GM12878 (cell line): ENCODE results near the gene ISL2. TPM values are rescaled to one million over a fixed set of nuclear protein-coding genes. Genes with fewer than 3 reads are reported as not detected.

ENCODE experiments used
- ATAC-seq: fragments of 200-7000 bp; cut with Tn5 transposase; 3 replicates; pipeline ENCODE4 v1.9.1; 2020; ENCODE audit warnings: mild to moderate bottlenecking, moderate library complexity
- BruUV-seq: library from RNA; stranded (reverse); fragments of 400-500 nt; replicated peaks from 2 replicates; lab custom pipeline; 2021; lab: Mats Ljungman, UMichigan
- CTCF ChIA-PET: fragments of 300-600 bp; sonication (Branson Sonifier 250); formaldehyde crosslinking; extraction: SDS; loops from one replicate; lab custom pipeline; 2021; ENCODE audit warnings: inconsistent platforms; lab: Yijun Ruan, JAX
- POLR2A ChIA-PET: fragments of 350-600 bp; formaldehyde crosslinking; extraction: SDS; loops from one replicate; lab custom pipeline; 2021; ENCODE audit warnings: inconsistent platforms; lab: Charles Lee
- RAD21 ChIA-PET: fragments of 300-600 bp; sonication (Branson Sonifier 250); formaldehyde crosslinking; loops from one replicate; lab custom pipeline; 2023; ENCODE audit warnings: antibody characterized with exemption; ENCODE audit not compliant: unreplicated experiment; lab: Charles Lee
- SMC1A ChIA-PET: fragments of 300-600 bp; sonication (Branson Sonifier 250); formaldehyde crosslinking; loops from one replicate; lab custom pipeline; 2023; ENCODE audit not compliant: unreplicated experiment, uncharacterized antibody; lab: Charles Lee
- DNase-seq: peaks from one replicate; pipeline ENCODE4 v3.0.0-alpha.2; 2011; ENCODE audit warnings: low read depth, low spot score
- FAIRE-seq: peaks from 3 replicates; lab custom pipeline; 2011; peaks lifted over from hg19 to GRCh38; lab: Jason Lieb, UNC
- H2AFZ ChIP-seq: 2 replicates; pipeline ENCODE4 v1.6.0; 2011; ENCODE audit warnings: low read depth, low read length, control low read depth; ENCODE audit not compliant: control insufficient read depth
- H3K27ac ChIP-seq: 2 replicates; pipeline ENCODE4 v1.5.1; 2011; ENCODE audit warnings: control low read depth; ENCODE audit not compliant: control insufficient read depth, insufficient read depth
- H3K27me3 ChIP-seq, 2 experiments: replicated peaks in 1 of 2; 2 replicates each; pipeline versions ENCODE4 v1.6.0 to v1.6.1; 2011; ENCODE audit warnings: low read length in 1 of 2; ENCODE audit not compliant: control insufficient read depth in 2 of 2, insufficient read depth in 2 of 2
- H3K36me3 ChIP-seq, 2 experiments: 2 replicates each; pipeline ENCODE4 v1.5.1; 2011; ENCODE audit warnings: low read length in 1 of 2; ENCODE audit not compliant: control insufficient read depth in 2 of 2, insufficient read depth in 2 of 2
- H3K4me1 ChIP-seq: 2 replicates; pipeline ENCODE4 v1.6.1; 2011; ENCODE audit warnings: mild to moderate bottlenecking, low read length, moderate library complexity, mixed read lengths; ENCODE audit not compliant: control insufficient read depth, insufficient read depth
- H3K4me2 ChIP-seq: 2 replicates; pipeline ENCODE4 v1.6.0; 2011; ENCODE audit warnings: control low read depth; ENCODE audit not compliant: control insufficient read depth, insufficient read depth
- H3K4me3 ChIP-seq: fragments of 200-600 bp; sonication (generic); 2 replicates; pipeline ENCODE4 v1.5.1; 2016
- H3K79me2 ChIP-seq: 2 replicates; pipeline ENCODE4 v1.6.0; 2011; ENCODE audit warnings: low read length; ENCODE audit not compliant: control insufficient read depth, insufficient read depth
- H3K9ac ChIP-seq: 2 replicates; pipeline ENCODE4 v1.8.0; 2011; ENCODE audit warnings: low read length, control low read depth, mixed read lengths; ENCODE audit not compliant: control insufficient read depth, insufficient read depth
- H3K9me3 ChIP-seq: replicated peaks from 3 replicates; pipeline ENCODE4 v1.5.1; 2011; ENCODE audit warnings: mild to moderate bottlenecking, low read length; ENCODE audit not compliant: control insufficient read depth, insufficient read depth
- H4K20me1 ChIP-seq: 2 replicates; pipeline ENCODE4 v1.6.0; 2011; ENCODE audit not compliant: control insufficient read depth, insufficient read depth
- ATF7 ChIP-seq: fragments of 450-650 bp; IDR thresholded peaks from 2 replicates; pipeline ENCODE4 v1.6.1; 2016; ENCODE audit warnings: low read depth, mild to moderate bottlenecking
- CEBPB ChIP-seq, 2 experiments: fragments of 150-350 bp in 1 of 2; IDR thresholded peaks; 2 replicates each; pipeline ENCODE4 v1.6.1; 2012 to 2014; ENCODE audit warnings: low read depth in 2 of 2, low read length in 2 of 2, borderline replicate concordance in 1 of 2, inconsistent platforms in 1 of 2
- CHD2 ChIP-seq: IDR thresholded peaks from 2 replicates; pipeline ENCODE4 v1.6.1; 2011; ENCODE audit warnings: low read depth, low read length, improper control_type of control experiment, borderline replicate concordance
- EGR1 ChIP-seq, 2 experiments: IDR thresholded peaks; 1 replicate in 1 of 2; 2 replicates in 1 of 2; pipeline ENCODE4 v1.6.1; 2011 to 2012; ENCODE audit warnings: low read depth in 2 of 2, low read length in 2 of 2, borderline replicate concordance in 1 of 2, mild to moderate bottlenecking in 1 of 2, moderate library complexity in 1 of 2
- EP300 ChIP-seq, 2 experiments: fragments of 150-350 bp in 1 of 2; IDR thresholded peaks; 2 replicates each; pipeline ENCODE4 v1.6.1; 2011 to 2012; ENCODE audit warnings: low read depth in 2 of 2, low read length in 2 of 2, borderline replicate concordance in 1 of 2, improper control_type of control experiment in 1 of 2, inconsistent platforms in 1 of 2; ENCODE audit not compliant: control insufficient read depth in 1 of 2
- ESRRA ChIP-seq: IDR thresholded peaks from 2 replicates; pipeline ENCODE4 v1.6.1; 2012; ENCODE audit warnings: mild to moderate bottlenecking, low read length, improper control_type of control experiment
- FOXK2 ChIP-seq: fragments of 450-650 bp; IDR thresholded peaks from 2 replicates; pipeline ENCODE4 v1.6.1; 2017; ENCODE audit warnings: mild to moderate bottlenecking, moderate library complexity
- GABPA ChIP-seq: IDR thresholded peaks from 2 replicates; pipeline ENCODE4 v1.6.1; 2014; ENCODE audit warnings: antibody characterized with exemption, low read depth, mild to moderate bottlenecking, inconsistent platforms
- NR2C2 ChIP-seq: IDR thresholded peaks from 2 replicates; pipeline ENCODE4 v1.6.1; 2011; ENCODE audit warnings: borderline replicate concordance, low read depth; ENCODE audit not compliant: control insufficient read depth, insufficient read length
- RB1 ChIP-seq: fragments of 450-650 bp; formaldehyde crosslinking; IDR thresholded peaks from 2 replicates; pipeline ENCODE4 v1.6.1; 2017; ENCODE audit warnings: mild to moderate bottlenecking, borderline replicate concordance
- SREBF2 ChIP-seq: IDR thresholded peaks from 2 replicates; pipeline ENCODE4 v1.6.1; 2012; ENCODE audit warnings: mild to moderate bottlenecking, low read length
- USF1 ChIP-seq: IDR thresholded peaks from 2 replicates; pipeline ENCODE4 v1.6.1; 2011; ENCODE audit warnings: borderline replicate concordance, low read depth, mild to moderate bottlenecking, moderate library complexity, mixed read lengths, low read length; ENCODE audit not compliant: insufficient read depth; ENCODE audit errors: extremely low read length
- YY1 ChIP-seq: IDR thresholded peaks from 2 replicates; pipeline ENCODE4 v1.6.1; 2011; ENCODE audit warnings: low read depth, mild to moderate bottlenecking, low read length
- ZBTB4 ChIP-seq: fragments of 450-650 bp; formaldehyde crosslinking; IDR thresholded peaks from 2 replicates; pipeline ENCODE4 v1.4.0; 2022; ENCODE audit warnings: mild to moderate bottlenecking, moderate library complexity
- ZNF622 ChIP-seq: fragments of 450-650 bp; IDR thresholded peaks from 2 replicates; pipeline ENCODE4 v1.6.1; 2017; ENCODE audit warnings: mild to moderate bottlenecking, inconsistent platforms
- WGBS: methylation state at CpG from one replicate; pipeline ENCODE4 v1.1.6; 2016; ENCODE audit warnings: low lambda C conversion rate; ENCODE audit not compliant: insufficient replicate concordance, insufficient coverage; ENCODE audit errors: missing lambda C conversion rate; 5-methylcytosine and 5-hydroxymethylcytosine counted together
- in situ Hi-C: fragments of 300-500 bp; cut with MboI; formaldehyde crosslinking; loops from 9 replicates; pipeline ENCODE4 v1.14.3; 2018; ENCODE audit warnings: mixed read lengths
- intact Hi-C: fragments of 100-400 bp; cut with micrococcal nuclease; formaldehyde crosslinking; loops from one replicate; pipeline ENCODE4 v1.14.2; 2022; ENCODE audit not compliant: unreplicated experiment
- polyA plus RNA-seq, 11 experiments: library from polyadenylated mRNA; depleted of rRNA in 4 of 11; unstranded in 6 of 11; stranded (reverse) in 5 of 11; fragments of >200 nt; fragmentation: Nextera tagmentation in 4 of 11; fragmentation: Illumina TruSeq in 1 of 11; extraction: Ambion mirVana in 4 of 11; extraction: Trizol in 1 of 11; gene quantifications; 1 replicate in 1 of 11; 2 replicates in 10 of 11; pipeline versions ENCODE4 v1.2.1 to v1.2.3, GENCODE V29; 2011 to 2016; ENCODE audit warnings: inconsistent platforms in 2 of 11, missing spikeins in 2 of 11, low read depth in 1 of 11
- total RNA-seq, 4 experiments: library from RNA; depleted of rRNA in 3 of 4; stranded (reverse); fragments of >200 nt in 3 of 4; fragmentation: Illumina TruSeq in 1 of 4; extraction: Trizol in 1 of 4; gene quantifications; 2 replicates each; pipeline versions ENCODE4 v1.2.1 to v1.2.3, GENCODE V29; 2013 to 2021
- TF ChIP-seq, protein P1 (sequence below): IDR thresholded peaks from 2 replicates; pipeline ENCODE4 v1.6.1; 2012; ENCODE audit warnings: low read length, inconsistent platforms

Gene ISL2
- total and polyA plus RNA-seq, 10 of the 15 experiments (the other 5 are each of a cell fraction or from before 2014, with no cell fraction given), result 0.05 to 0.26 (median 0.08) TPM; not detected in 7

GRCh38 chr15:76321171-76321570, 15.4 kb upstream of the ISL2 start:
- no TSS peak for BruUV-seq
- ChIA-PET POLR2A (no interaction called here), RAD21 (no interaction called here), CTCF (no interaction called here), SMC1A (no interaction called here)
- TF ChIP-seq FOXK2 (no peak), USF1 (no peak), YY1 (no peak), EP300 (IDR thresholded peaks at IDR 0.05; ENCODE audit: borderline replicate concordance in 1 of 2, control insufficient read depth in 1 of 2, low read depth in 2 of 2, low read length in 2 of 2) (no peak), SREBF2 (no peak), EGR1 (IDR thresholded peaks at IDR 0.05; ENCODE audit: borderline replicate concordance in 1 of 2, low read depth in 2 of 2, low read length in 2 of 2) (no peak), ESRRA (no peak), NR2C2 (no peak), ZBTB4 (no peak), RB1 (no peak), CHD2 (no peak), ATF7 (no peak), ZNF622 (no peak), GABPA (no peak), CEBPB (IDR thresholded peaks at IDR 0.05; ENCODE audit: borderline replicate concordance in 1 of 2, low read depth in 2 of 2, low read length in 2 of 2) (no peak)
- TF ChIP-seq, protein P1, sequence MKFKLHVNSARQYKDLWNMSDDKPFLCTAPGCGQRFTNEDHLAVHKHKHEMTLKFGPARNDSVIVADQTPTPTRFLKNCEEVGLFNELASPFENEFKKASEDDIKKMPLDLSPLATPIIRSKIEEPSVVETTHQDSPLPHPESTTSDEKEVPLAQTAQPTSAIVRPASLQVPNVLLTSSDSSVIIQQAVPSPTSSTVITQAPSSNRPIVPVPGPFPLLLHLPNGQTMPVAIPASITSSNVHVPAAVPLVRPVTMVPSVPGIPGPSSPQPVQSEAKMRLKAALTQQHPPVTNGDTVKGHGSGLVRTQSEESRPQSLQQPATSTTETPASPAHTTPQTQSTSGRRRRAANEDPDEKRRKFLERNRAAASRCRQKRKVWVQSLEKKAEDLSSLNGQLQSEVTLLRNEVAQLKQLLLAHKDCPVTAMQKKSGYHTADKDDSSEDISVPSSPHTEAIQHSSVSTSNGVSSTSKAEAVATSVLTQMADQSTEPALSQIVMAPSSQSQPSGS, result no peak
- Histone ChIP-seq H3K36me3 (no peaks in the 10 kb centered on the region), H3K4me1 (no peaks in the 10 kb centered on the region), H3K27ac (no peak overlapping the region), H2AFZ (no peak overlapping the region), H3K9ac (no peak overlapping the region), H3K27me3 (peaks cover 0 to 1% of the 10 kb centered on the region in 2 experiments; a peak in 1 of 4 replicates), H3K4me2 (no peak overlapping the region), H3K9me3 (no peaks in the 10 kb centered on the region), H3K79me2 (no peaks in the 10 kb centered on the region), H4K20me1 (no peaks in the 10 kb centered on the region), H3K4me3 (no peak overlapping the region)
- 60% methylated on average over 10 of the region's 10 CpGs for WGBS
- ATAC-seq (no peak), FAIRE-seq (no peak), DNase-seq (no peak)
- intact Hi-C loops, result no loop called here
- in situ Hi-C loops, result no loop called here
